GOT3 (cell line): ENCODE measurements around the gene ANKRD44.
"Not testable (repeated sequence)": the region's sequence is repeated elsewhere in the genome, so short reads cannot be mapped to it uniquely, and the experiment has no call there.

Source experiments
- DNase-seq: peaks from one replicate; lab custom pipeline; 2025; ENCODE audit warnings: mixed read lengths; lab: John Stamatoyannopoulos, UW

Gene ANKRD44

DNA sequence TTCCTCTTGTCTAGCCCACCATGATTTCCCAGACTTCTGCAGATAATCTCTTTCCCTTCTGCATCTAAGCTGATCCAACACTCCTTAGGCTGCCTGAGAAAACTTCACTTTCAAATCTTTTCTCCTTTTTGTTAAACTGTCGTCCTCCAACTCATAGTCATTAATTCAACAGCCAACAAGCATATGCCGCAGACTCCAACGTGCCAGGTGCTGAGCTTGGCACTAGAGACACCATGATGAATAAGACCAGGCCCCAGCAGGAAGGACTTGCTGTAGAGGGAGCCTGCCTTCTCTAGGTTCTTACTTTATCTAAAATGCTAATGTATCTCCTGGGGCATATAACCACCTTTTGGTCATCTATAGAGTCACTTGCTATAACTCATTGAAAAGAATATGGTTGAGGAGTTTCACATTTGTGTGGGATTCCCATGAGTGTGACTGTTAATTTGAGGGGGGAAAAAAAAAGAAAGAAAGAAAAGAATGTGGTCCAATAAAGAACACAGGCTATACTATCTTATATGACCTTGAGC, 51.0 kb downstream of the ANKRD44 start:
- no peak for DNase-seq

DNA sequence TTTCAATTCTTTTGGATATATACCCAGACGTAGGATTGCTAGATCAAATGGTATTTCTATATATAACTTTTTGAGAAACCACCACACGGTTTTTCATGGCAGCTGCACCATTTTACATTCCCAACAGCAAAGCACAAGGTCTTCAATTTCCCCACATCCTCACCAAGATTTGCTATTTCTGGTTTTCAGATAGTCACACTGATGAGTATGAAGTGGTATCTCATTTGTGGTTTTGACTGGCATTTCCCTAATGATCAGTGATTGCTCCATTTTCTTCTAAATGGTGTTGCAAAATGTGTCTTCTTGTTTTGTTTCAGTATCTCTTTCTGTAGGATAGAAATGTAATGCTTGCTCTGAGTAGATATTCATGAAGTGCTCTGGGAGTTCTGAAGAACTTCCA, 52.0 kb downstream of the ANKRD44 start:
- DNase-seq = no peak

DNA sequence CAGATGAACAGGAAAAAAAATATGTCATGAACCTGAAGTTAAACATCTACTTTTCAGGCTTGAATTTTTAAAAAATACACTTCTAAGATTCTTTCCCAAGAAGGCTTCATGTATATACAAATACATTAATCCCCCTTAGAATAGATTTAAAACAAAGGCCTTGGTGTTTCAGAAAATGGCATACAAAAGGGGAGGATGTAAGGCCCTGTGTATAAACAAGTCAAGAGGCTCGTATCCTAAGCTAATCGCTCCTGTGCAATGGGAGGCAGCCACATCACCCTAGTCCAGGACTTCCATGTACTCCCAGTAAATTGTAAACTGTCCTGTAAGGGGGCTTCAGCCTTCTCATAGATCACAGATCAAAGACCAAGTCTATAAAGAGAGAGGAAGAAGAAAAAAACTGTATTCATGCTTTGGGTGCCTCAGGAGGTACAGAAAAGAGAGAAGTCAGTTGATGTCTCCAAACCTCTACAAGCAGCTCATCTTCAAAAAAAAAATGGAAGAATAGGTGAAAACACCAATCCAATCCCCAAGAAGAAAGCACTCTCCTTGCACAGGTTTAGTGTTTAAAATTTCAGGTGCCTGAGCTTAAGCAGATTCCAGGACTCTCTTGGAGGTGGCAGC, 53.9 kb downstream of the ANKRD44 start:
- DNase-seq = no peak

DNA sequence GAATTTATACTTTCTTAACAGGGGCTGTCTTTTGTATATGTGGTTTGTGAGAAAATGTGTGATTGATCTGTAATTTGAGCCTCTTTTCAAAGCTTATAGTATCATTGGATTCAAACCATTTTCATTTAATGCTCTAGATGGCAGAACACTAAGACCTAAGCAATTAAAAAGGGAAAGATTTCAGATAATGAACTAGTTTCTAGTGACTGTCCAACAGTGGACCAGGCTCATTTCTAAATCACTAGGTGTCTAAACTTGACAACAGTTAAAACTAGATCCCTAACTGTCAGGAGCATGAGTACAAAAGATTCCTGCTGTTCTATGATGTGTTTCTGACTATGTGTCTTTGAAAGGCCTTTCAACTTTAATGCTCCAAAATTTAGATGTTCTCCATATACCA, 54.6 kb downstream of the ANKRD44 start:
- DNase-seq = no peak

DNA sequence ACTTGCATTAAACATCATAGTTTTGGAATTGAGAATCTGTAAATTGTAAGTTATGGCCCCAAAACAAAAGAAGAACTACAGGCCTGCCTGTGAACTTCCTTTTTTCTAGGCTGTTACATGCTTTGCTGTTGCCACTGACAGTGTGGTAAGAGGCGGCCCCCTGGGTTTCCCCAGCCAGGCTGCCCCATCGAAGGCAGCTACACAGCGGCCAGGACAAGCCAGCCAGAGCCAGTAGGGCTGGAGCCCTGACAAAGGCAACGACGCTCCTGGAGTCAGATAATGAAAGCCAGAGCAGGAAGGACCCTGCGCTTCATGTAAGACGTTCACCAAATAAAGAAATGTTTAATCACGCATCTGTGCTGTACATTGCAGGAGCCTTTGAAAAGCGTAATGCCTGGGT, 55.0 kb downstream of the ANKRD44 start:
- no peak for DNase-seq

DNA sequence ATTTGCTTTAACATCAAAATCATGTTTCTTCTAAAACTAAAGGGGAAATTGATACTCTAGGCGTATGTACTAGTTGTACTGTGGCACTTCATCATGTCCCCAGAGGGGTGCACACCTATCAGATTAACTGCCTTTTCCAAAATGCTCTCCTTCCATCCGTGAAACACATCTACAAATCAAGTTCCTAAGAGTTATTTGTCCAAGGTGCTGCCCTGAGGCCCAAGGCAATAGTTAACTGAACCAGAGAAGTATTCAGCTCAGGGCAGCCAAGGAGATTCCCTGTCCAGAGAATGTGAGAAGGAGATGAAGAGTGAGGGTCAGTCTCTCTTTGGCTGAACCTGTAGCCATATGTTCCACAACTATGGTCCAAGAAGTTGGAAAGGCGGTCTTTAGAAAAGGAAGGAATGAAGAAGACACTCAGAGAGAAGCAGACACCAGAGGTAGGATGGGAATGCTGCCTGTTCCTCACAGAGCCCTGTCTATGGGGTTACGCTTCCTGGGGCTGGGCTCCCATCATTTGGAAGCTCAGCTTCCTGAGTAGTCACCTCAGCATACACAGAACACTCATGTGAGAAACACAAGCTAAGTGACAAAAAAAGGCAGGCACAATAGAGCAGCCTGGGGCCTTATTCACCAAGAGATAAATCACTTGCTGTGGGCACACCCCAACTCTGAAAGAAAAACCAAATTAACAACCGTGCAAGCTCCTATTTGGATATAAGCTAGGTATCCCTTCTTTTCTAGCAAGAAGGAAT, 55.6 kb downstream of the ANKRD44 start:
- DNase-seq = no peak

DNA sequence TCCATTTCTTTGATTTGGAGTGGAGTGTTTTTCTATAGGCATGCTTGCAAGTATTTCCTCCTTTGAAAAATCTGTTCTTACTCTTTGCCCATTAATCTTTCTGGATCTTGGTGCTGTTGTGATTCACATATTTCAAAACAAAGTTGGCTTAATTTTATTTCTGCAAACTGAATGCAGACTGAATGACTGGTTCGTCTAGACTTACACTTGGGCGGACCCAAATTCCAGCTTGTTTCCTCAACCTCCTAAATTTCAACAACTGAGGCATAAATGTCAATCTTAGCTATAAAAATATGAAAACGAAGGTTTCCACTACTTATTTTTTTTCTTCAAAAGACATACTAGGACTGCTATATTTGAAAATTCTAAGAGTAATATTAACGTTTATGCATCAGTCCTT, 59.0 kb downstream of the ANKRD44 start:
- no peak for DNase-seq

DNA sequence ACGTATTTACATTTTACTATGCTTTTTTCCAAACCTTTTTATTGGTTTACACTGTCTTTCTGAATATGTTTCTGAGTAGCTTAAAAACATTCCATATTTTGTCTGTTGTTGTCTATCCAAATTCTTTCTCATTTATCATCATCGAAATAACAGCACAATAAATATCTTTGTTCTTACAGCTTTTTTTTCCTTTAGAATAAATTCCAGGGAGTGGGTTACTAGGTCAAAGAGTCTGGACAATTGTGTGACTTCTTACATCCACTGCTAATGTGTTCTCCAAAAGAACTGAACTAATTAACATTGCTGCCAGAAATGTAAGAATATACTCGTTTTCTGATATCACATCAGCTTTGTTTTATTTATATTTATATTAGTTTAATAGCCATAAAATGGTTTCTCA, 59.4 kb downstream of the ANKRD44 start:
- DNase-seq = no peak

DNA sequence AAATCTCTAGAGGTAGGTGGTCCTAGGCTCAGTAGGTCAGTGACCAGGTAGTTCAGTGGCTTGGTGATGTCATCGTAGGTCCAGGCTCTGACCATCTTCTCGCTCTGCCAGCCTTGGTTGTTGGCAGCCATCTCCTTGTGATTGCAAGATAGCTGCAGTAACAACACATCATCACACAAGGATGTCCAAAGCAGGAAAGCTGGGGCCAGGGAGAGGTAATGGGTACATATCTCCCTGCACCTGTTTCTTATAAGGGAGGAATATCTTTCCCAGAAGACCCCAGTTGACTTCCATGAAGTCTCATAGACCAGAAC, 60.5 kb downstream of the ANKRD44 start:
- DNase-seq = no peak

DNA sequence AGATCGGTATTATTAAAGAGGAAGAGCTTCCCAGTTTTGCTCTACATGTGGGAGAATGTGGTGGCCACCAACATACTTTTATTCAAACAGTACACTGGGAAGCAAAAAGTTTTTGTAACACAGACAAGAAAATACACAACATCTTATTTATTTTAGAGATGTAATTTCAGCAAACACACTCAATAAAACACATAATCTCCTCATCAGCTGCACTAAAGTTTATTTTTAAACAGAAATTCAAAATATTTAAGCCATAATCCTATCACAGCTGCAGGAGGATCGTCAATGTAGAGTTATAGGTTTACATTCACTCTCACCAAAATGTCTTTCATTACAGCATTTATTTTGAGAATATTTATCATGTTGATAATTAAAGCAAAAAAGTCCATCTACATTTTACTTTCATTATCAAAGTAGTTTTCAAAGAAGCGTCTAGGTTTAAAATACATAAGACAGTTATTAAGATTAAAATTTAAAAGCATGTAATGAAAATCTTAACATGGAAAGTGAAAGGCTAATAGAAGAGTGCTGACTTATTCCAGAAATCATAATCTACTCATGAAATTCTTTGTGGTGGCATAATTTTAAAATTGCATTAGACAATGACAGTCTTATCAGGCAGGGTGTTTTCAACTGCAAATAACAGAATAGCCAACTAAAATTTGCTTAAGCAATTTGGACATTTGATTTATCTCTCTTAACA, 61.0 kb downstream of the ANKRD44 start:
- no peak for DNase-seq

DNA sequence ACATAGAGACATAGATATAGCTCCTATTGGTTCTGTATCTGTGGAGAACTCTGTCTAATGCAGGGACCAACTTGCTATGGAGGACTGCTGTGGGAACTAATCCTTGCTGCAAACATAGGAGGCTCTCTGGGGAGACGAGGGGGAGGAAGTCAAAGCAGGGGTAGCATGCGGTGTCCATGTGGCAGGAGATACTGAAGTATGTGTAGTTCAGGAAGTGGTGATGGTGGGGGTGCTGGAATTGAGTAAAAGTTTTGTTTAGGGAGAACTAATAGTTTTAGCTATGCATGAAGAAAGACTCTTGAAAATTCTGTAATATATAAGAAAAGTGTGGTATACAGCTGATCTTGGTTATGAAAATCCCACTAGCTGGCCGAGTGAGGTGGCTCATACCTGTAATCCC, 62.0 kb downstream of the ANKRD44 start:
- no peak for DNase-seq

DNA sequence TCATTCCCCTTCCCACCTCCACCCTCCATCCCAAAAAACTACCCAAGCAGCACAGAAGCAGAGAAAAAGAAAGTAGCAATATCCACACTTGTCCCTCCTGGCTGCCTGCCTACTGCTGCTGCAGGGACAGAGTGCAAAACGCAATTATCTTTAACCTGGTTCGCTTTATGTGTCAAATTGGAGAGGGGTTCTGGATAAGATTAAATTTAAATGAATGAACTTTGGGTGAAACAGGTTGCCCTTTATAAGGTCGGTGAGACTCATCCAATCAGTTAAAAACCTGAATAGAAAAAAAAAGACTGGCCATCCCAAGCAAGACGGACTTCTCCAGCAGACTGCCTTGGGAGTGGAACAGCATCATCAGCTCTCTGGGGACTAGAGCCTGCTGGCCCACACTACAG, 62.6 kb downstream of the ANKRD44 start:
- DNase-seq = no peak

DNA sequence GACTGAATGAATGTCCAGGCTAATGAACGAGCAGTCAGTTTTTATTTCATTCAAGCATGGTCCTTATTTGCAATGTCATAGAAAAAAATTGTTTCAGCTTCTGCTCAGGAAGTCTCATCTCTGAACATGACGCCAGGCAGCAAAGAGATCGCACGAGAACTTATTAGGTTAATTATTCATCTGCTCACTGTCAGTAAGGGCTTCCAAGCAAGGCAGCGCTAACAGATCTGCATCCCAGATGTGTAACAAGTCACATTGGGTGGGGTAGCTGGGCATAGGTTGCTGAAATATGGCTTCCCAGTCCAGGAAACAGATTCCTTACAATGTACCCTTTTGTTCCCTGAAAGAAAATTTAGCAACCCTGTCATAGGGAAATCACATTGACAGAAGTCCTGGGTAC, 63.5 kb downstream of the ANKRD44 start:
- no peak for DNase-seq

DNA sequence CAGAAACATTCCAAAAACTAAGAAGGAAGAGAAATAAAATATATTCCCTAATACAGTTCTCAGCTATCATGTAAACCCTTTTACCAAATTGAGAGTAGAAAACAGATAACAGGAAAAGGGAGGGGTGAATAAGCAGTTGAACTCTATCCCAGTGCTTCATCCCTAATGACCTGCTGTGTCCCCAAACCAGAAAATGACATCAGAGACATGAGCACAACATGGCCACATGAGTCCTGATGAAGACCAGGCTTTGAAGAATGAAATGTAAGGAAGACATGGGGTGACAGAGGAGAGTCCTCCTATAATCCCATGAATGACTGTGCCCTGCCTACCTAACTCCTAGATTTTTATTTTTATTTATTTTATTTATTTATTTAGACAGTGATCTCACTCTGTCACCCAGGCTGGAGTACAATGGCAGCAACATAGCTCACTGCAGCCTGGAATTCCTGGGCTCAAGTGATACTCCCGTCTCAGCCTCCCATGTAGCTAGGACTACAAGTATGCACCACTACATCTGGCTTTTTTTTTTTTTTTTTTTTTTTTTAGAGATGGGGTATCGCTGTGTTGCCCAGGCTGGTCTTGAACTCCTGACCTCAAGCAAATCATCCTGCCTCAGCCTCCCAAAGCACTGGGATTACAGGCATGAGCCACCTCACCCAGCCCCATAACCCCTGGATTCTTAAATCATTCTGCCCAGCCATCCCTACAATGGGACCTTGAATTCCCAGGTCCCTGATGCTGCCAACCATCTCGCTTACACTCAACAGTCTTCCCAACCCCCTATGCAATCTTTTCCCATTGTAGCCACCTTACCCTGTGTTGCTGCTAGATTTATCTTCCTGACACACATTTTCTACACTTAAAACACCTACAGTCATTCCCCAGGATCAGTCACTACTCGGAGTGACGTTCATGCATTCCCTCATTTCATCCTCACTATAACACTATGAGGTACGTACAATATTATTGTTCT, 64.5 kb downstream of the ANKRD44 start:
- no peak for DNase-seq

DNA sequence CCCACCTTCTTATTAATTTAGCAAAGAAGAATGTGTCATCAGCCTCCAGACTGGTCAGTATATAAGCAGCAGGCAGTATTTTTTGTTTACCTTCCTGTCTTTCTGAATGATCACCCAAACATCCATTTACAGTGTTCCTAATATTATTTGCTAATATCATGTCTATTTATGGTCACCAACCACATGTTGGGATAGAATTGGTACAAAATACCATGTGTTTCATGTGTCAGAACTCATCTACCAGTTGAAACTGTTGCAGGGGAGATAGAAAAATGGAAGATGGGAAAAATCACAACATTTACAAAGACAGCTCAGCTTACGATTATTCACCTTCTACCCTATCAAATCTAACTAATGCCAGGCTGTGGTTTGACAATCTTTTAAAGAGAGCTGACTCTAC, 66.2 kb downstream of the ANKRD44 start:
- no peak for DNase-seq

DNA sequence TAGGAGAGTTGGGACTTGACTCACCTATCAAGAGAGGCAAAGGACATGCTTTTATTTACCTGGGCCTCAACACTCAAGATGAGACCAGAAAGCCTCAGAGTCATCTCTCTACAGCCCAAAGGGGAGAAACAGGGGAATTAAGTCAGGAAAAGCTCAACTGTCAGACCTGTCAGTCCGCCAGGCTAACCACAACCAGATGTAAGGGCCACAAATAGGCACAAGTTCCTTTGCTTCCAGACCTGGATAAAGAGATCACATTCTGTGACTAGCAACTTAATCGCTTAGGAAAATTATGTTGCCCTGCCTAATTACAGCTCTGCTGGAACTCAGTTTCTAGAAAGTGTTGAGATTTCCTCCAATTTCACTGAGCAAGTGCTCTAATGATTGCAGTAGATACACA, 67.9 kb downstream of the ANKRD44 start:
- no peak for DNase-seq

DNA sequence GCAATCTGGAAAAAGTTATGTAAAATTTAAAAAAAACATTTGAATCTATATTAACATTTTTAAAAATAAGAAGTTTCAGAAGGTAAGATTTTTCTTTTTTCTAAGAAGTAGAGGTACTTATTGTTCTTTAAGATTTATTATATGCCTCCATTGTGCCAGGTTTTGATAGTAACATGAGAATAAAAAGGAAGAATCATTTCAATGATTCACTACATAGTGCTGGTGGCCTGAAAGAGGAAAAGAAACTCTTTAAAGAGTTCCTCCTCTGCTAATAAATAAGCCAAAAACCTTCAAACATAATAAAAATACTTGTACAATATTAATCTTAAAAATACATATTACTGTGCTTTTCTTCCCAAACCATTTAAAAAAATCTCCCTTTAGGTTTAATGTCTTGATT, 69.0 kb downstream of the ANKRD44 start:
- no peak for DNase-seq

DNA sequence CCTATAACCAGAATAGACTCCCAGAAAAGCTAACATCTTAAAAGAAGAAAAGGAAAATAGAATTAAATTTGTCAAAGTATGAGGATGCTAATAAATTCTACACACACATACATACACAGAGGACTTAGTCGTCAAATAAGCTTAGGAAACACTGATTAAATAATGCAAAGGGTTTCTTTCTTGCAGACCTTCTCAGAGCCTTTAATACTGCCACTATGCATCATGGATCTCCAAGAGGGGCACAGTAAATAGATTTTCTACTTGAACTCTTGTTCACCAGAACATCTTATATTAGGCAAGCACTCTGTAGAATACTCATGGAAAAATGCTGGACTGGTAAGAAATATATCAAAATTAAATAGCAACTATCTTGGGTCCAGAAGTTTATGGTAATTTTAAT, 69.4 kb downstream of the ANKRD44 start:
- no peak for DNase-seq

DNA sequence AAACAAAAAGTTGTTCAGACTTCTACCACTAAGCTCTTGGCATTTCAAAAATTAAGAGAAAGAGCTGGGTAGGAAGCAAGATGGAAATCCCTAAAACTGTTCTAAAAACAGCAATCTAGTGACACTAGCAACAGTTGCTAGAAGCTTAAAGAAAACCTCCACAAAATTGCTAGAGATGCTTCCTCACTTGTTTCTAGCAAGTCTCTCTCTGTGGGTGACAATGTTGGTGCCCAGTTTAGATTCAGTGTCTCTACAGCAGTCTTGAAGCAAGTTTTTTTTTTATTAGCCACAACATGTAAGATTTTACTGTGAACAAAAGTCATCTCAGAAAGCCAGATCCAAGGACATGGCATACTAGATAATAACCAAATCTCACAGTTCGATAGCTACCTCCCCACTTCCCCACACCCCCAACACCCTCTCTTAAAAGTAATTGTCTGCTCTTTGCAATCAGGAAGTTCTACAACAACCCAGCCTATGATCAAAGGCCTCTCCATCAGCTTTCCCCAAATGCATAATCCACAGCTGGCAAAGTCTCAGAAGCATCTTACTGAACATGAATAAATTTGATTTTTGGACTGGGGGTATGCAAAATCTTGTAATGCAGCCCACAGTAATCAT, 70.0 kb downstream of the ANKRD44 start:
- no peak for DNase-seq

DNA sequence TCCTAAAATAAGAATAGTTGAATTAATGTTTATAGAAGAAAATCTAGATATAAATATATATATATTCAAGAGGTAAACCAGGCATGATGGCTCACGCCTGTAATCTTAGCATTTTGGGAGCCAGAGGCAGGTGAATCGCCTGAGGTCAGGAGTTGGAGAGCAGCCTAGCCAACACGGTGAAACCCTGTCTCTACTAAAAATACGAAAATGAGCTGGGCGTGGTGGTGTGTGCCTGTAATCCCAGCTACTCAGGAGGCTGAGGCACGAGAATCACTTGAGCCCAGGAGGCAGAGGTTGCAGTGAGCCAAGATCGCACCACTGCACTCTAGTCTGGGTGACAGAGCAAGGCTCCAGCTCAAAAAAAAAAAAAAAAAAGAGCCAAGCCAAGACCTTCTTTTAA, 70.6 kb downstream of the ANKRD44 start:
- not testable (repeated sequence) for DNase-seq

DNA sequence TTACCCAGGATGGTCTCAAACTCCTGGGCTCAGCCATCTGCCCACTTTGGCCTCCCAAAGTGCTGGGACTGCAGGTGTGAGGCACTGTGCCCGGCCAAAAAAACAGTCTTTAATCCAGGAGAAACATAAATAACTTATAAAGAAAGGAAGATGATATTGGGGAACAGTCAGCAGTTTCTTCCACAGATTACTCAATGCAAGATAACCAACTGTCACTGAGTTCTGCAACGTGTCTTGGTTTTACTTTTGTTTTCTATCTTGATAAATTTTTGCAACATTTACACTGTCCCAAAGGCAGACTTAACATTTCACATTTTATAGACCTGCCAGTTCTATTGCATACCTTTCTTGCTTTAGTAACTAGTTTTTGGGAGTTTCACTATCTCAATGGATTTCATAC, 71.1 kb downstream of the ANKRD44 start:
- no peak for DNase-seq

DNA sequence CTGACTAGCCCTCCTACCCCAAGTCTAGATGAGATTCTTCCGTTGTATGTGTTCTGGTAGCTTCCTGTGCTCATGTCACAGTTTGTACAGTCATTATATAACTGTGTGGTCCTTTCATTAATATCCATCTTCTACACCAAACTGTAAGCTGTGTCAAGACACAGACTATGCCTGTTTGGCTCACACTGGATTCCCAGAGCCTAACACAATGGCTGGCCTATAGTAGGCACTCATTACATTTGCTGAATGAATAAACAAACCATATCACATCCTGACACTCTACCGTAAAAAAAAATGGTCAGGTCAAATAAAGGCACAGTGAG, 72.6 kb downstream of the ANKRD44 start:
- no peak for DNase-seq
